GOT3 (cell line): Measurements from ENCODE around the gene SUFU.

Experiments
- DNase-seq: peaks from one replicate; lab custom pipeline; 2025; ENCODE audit warnings: mixed read lengths; lab: John Stamatoyannopoulos, UW

Gene SUFU

GRCh38 chr10:102641402-102641801, 137.6 kb downstream of the SUFU start:
- no peak for DNase-seq

GRCh38 chr10:102641880-102642735, 138.3 kb downstream of the SUFU start:
- DNase-seq: peak; percentile 86

- DNase-seq: no peak
Observed at GRCh38 chr10:102642736-102643335, 139.1 kb downstream of the SUFU start.

- DNase-seq: no peak
Observed at GRCh38 chr10:102643336-102644065, 139.7 kb downstream of the SUFU start.

- no peak for DNase-seq
Observed at GRCh38 chr10:102644066-102644645, 140.4 kb downstream of the SUFU start, which contains the start of gene TRIM8. Gene TRIM8 (plus strand): TSS chr10:102644479. CDS start chr10:102644618, 139 bp downstream.

- peak; percentile 17 for DNase-seq
Observed at GRCh38 chr10:102644646-102645387, 141.0 kb downstream of the SUFU start.

GRCh38 chr10:102645388-102645740, 141.6 kb downstream of the SUFU start:
- DNase-seq: no peak

GRCh38 chr10:102645741-102646609, 142.2 kb downstream of the SUFU start:
- peak; percentile 91 for DNase-seq

- DNase-seq: no peak
Observed at GRCh38 chr10:102646610-102647442, 143.1 kb downstream of the SUFU start.

GRCh38 chr10:102647443-102648268, 143.9 kb downstream of the SUFU start:
- no peak for DNase-seq

GRCh38 chr10:102648269-102648888, 144.6 kb downstream of the SUFU start:
- DNase-seq: no peak

- no peak for DNase-seq
Observed at GRCh38 chr10:102648889-102649796, 145.4 kb downstream of the SUFU start.

- no peak for DNase-seq
Observed at GRCh38 chr10:102649797-102650654, 146.3 kb downstream of the SUFU start.

- no peak for DNase-seq
Observed at GRCh38 chr10:102650655-102651454, 147.1 kb downstream of the SUFU start.

GRCh38 chr10:102651455-102652169, 147.8 kb downstream of the SUFU start:
- no peak for DNase-seq
